NCI-H2107 treated with DMSO at 0.1 percent for 48 hours (cell line): ENCODE measurements around the gene EPN3.
A peak's percentile ranks its signal among the peaks of the same experiment; 100 is the strongest.

ENCODE experiments used
- DNase-seq: peaks from one replicate; lab custom pipeline; 2025; ENCODE audit not compliant: unreplicated experiment; lab: John Stamatoyannopoulos, UW

EPN3 gene

DNA sequence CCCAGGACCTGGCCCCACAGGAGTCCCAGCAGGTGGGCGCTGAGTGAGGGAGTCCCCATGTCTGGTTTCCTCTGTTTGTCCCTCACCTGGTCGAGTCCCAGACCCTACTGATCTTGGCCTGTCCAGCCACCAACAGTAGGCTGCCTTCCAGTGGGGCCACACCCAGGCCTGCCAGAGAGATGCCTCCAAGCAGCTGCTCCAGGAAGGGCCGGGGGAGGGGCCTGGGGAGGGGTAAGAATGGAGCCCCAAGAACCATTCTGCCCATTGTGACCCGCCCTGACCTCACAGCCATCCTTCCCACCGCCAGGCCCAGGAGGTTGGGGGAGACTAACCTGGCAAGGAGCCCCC is 15.2 kb downstream of the EPN3 start:
- DNase-seq: no peak

DNA sequence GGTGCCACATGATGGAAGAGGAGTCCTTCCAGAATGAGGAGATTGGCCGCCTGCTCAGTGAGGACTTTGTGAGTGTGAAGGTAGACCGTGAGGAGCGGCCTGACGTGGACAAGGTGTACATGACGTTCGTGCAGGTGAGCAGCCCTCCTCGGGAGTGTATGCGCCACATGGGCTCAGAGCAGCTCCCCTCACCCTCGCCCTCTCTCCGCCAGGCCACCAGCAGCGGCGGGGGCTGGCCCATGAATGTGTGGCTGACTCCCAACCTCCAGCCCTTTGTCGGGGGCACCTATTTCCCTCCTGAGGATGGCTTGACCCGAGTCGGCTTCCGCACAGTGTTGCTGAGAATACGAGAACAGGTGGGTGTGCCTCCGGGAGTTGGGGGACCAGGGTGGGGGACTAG is 16.3 kb downstream of the EPN3 start:
- no peak for DNase-seq

DNA sequence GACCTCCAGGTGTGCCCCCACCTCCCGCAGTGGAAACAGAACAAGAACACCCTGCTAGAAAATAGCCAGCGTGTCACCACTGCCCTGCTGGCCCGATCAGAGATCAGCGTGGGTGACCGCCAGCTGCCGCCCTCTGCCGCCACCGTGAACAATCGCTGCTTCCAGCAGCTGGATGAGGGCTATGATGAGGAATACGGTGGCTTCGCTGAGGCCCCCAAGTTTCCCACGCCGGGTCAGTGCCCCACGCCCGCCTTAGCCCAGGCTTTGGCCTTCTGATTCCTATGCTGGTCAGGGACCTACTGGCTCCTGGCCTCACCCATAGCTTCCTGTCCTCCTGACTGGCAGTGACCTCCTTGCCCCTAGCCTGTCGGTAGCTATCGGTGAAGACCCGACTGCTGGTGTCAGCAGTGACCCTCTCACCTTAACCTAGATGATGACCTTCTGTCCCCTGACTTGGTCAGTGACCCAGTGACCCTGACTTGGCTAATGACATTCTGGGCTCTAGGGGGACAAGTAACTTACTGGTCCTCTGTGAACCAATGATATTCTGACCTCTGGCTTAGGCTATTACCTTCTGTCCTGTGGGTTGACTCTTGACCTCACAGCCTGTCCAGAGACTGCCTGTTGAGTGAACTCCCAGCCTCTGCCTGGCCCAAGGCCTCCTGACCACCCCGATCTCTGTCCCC is 16.9 kb downstream of the EPN3 start:
- DNase-seq: no peak

DNA sequence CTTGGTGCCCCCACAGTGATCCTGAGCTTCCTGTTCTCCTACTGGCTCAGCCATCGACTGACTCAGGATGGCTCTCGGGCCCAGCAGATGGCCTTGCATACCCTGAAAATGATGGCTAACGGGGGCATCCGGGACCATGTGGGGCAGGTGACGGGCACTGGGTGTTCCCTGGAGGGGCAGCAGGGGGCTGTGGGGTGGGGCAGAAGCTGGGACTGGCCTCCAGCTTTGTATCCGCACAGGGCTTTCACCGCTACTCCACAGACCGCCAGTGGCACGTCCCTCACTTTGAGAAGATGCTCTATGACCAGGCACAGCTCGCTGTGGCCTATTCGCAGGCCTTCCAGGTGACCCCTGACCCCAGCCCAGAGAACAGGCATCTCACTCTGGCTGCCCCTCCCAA is 17.4 kb downstream of the EPN3 start:
- DNase-seq: no peak

DNA sequence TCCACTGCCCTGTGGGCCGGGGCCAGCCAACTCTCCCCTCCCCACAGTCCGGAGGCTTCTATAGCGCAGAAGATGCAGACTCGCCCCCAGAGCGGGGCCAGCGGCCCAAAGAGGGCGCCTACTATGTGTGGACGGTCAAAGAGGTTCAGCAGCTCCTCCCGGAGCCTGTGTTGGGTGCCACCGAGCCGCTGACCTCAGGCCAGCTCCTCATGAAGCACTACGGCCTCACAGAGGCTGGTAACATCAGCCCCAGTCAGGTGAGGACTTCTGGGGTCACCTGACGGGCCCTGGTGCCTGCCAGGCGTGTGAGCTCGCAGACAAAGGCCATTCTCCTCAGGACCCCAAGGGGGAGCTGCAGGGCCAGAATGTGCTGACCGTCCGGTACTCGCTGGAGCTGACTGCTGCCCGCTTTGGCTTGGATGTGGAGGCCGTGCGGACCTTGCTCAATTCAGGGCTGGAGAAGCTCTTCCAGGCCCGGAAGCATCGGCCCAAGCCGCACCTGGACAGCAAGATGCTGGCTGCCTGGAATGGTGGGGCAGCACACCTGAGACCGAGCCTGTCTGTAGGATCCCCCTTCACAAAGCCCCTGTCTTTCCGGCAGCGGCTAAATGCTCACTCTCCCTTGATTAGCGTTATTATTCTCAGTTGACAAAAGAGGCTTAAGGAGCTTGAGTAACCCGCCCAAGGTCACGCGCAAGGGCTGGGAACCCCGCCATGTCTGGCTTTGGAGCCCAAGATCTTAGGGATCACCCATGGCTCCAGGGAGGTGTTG is 18.3 kb downstream of the EPN3 start:
- DNase-seq: peak; percentile 26

DNA sequence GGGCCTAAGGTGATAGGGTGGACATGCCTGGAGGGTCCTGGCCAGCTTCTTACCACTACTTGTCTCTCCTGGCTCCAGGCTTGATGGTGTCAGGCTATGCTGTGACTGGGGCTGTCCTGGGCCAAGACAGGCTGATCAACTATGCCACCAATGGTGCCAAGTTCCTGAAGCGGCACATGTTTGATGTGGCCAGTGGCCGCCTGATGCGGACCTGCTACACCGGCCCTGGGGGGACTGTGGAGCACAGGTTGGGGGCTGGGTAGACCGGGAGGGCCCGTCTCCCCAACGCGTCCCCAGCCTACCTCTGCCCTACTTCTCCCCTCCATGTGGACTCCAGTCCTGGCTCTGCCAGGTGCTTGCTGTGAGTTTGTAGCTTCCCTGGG is 18.9 kb downstream of the EPN3 start:
- no peak for DNase-seq

DNA sequence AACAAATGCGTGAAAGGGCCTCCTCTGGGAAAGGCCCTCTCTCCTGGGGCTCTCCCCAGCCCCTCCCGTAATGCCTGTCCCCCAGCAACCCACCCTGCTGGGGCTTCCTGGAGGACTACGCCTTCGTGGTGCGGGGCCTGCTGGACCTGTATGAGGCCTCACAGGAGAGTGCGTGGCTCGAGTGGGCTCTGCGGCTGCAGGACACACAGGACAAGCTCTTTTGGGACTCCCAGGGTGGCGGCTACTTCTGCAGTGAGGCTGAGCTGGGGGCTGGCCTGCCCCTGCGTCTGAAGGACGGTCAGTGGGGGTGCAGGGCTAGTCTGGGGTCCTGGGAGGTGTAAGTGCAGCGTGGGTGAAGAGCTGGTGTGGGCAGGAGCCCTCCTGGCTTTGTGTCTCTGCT is 19.3 kb downstream of the EPN3 start:
- DNase-seq: no peak

DNA sequence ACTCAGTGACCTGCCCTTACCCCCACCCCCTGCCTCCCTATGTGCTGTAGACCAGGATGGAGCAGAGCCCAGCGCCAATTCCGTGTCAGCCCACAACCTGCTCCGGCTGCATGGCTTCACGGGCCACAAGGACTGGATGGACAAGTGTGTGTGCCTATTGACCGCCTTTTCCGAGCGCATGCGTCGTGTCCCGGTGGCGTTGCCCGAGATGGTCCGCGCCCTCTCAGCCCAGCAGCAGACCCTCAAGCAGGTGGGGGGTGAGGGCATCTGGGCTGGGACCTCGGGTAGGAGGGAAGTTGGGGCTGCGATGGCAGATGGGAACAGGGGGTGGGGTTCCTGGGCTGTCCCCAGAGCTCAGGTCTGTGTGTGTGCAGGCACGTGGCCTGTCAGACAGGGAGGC is 21.7 kb downstream of the EPN3 start:
- no peak for DNase-seq

DNA sequence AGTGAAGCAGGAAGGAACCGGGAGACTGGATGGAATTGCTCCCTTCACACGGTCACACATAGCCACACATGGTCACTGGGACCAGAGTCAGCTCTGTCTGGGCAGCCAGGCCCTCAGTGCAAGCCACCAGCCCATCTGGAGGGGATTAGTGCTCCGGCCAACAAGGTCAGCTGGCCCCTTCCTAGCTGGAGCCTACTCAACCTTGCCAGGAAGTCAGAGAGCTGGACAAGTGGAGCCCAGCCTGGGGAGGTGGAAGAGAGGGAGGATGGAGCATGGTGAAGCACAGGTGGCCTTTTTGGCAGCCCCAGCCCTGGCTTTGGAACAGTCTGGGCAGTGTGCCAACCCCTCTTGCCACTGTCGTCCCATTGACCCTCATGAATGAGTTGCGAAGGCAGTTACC is 24.3 kb downstream of the EPN3 start:
- no peak for DNase-seq

DNA sequence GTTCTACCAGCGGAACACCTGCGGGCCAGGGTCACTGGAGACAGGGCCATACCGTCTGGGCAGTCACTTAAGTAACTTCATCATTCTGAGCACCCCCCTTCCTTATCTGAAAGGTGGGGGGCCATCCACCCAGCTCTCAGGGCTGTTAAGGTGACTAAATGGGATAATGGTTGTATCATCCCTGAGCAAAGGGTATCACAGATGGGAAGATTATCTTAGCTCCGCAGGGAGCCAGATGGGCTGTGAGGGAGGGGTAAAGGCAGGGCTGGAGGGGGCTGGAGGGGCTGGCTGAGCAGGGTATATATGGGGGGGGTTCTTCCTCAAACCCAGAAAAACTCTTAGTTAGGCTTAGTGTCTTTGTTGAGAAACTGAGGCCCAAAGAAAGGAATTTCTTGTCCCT is 25.1 kb downstream of the EPN3 start:
- no peak for DNase-seq

DNA sequence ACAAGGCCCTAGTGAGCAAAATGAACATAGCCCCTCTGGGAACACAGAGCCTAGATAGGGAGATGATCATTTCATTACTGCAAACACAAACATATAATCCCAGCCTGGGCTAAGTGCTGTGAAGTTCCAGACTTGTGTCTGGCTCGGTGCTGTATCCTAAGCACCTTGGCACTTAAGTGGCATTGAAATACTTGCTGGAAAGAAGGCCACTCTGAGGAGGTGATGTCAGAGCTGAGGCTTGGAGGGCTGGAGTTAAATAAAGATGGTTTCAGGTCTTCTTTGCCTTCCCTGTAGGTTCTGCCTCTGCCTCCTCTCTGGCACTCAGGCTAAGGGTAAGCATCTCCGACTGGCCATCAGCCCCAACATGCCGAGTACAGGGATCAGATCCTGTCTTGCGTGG is 25.6 kb downstream of the EPN3 start:
- no peak for DNase-seq

DNA sequence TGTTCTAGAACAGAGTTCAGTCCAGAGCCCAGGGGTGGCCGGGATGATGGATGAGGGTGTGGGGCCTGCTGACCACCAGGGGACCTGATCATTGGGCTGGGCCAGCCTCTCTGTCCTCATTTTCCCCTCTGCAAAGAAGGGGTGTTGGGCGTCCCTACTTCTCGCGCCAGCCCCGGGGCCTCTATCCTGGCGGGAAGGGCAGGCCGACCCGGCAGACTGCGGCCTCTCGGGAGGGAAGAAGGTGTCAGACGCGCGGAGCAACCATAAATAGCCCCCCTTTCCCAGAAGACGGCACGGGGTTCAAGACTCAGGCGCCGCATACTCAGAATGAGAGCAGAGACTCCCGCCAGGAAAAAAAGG is 26.0 kb downstream of the EPN3 start:
- DNase-seq: no peak

DNA sequence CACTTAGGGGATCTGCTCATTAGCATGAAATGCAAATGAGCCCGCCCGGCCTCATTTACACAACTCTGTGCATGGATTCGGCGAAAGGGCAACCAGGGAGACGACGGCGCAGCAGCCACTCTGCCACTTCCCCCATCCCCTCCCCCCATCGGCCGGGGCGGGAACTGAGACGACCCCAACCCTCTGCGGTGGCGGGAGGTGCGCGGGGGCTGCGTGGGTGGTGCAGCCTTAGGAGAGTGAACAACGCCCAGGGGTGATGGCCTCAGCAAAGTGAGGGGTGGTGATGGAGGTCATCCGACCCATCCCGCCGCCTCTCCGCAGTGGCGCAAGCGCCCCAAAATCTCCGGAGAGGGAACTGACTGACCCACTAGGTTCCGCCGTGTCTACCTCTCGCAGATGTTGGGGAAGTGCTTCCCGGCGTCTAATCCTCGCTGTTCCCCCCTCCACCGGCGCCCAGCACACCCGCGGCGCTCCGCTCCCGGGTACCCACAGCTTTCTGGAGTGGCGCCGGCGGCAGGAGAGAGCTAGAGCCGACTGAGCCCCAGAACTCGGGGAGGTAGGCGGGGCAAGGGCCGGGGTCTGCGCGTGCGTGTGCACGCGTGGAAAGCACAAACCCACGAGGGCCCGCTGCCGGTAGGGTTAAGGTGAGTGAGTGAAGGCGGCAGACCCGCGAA is 26.5 kb downstream of the EPN3 start:
- no peak for DNase-seq

DNA sequence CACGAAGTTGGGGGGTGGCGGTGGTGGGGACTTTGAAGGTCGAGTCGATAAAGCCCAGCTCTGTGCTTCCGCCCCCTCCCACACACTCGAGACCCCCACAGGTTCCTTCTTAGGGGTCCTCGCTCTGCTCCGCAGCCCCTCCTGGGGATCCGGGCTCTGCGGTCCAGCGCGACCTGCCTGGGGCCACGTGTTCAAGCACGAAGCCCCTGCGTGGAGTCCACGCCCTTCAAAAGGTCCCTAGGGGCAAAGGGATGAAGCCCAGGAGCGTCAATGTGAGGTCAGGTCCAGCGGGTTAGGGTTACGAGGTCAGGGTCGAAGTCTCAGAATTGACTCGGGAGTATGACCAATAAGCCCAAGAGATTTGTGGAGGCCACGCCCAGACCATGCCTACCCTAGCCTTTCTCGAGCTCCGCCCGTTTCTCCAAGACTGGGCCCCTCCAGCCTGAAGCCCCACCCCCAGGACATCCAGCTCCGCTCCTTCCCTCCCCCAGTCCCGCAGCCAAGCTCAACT is 27.2 kb downstream of the EPN3 start:
- DNase-seq: no peak

DNA sequence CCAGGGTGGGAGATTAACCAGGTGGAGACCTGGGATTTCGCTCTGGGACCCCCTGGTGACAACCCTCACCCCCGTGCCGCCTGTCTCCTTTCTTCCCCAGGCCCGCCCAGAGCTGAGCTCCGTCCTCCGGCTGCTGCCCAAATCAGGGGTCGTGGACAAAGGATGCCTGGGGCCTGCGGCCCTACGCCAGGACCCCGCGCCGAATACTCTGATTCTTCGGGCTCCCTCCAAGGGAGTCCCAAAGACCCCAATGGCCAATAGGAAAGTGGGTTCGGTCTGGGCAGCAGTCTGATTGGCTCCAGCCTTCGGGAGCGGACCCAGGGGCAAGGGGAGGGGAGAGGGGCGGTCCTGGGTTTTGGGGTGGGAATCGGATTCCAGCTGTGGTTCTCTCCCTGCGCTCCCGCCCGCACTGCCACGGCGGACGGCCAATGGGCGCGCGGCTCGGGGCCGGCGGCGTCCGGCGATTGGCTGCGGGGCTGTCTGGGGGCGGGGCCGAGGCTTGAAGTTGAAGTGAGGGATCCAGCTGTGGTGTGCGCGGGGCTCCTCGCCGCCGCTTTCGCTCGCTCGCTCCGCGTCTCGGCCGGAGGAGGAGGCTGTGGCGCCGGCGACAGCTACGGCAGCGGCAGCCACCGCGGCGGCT is 27.8 kb downstream of the EPN3 start, which contains the start of gene CACNA1G:
Gene CACNA1G (plus strand): TSS at position 531 of the 640 bp plus-strand sequence. CDS start 745 bp downstream, outside the sequence.
- peak; percentile 30 for DNase-seq

DNA sequence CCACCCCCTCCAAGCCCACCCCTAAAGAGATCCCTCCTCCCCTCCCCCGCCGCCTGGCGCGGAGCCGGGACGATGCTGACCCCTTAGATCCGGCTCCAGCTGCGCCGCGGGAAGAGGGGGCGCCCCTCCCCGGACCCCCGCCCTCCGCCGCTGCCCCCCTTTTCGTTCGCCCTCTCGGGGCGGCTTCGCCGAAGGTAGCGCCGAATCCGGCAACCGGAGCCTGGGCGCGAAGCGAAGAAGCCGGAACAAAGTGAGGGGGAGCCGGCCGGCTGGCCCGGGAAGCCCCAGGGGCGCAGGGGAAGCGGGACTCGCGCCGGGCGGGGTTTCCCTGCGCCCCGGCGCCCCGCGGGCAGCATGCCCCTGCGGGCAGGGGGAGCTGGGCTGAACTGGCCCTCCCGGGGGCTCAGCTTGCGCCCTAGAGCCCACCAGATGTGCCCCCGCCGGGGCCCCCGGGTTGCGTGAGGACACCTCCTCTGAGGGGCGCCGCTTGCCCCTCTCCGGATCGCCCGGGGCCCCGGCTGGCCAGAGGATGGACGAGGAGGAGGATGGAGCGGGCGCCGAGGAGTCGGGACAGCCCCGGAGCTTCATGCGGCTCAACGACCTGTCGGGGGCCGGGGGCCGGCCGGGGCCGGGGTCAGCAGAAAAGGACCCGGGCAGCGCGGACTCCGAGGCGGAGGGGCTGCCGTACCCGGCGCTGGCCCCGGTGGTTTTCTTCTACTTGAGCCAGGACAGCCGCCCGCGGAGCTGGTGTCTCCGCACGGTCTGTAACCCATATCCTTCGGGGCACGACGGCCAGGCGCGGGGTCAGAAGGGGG is 28.6 kb downstream of the EPN3 start:
- DNase-seq: no peak

DNA sequence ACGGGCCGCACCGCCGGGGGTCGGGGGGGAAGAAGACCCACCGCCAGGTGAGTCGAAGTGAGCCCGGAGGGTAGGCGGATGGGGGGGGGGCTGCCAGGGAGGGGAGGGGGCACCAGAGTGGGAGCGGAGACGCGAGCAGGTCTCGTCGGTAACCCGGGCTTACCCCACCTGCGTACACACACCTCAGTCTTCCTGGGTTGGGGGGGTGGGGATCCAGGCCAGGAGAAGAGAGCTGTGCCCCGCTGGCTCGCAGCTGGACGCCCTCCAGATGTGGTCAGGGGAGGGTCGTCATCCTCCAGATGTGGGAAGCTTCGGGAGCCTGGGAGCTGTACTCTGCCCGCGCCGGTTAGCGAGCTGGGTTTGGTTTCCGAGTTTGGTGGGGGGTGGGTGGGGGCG is 29.2 kb downstream of the EPN3 start:
- no peak for DNase-seq

DNA sequence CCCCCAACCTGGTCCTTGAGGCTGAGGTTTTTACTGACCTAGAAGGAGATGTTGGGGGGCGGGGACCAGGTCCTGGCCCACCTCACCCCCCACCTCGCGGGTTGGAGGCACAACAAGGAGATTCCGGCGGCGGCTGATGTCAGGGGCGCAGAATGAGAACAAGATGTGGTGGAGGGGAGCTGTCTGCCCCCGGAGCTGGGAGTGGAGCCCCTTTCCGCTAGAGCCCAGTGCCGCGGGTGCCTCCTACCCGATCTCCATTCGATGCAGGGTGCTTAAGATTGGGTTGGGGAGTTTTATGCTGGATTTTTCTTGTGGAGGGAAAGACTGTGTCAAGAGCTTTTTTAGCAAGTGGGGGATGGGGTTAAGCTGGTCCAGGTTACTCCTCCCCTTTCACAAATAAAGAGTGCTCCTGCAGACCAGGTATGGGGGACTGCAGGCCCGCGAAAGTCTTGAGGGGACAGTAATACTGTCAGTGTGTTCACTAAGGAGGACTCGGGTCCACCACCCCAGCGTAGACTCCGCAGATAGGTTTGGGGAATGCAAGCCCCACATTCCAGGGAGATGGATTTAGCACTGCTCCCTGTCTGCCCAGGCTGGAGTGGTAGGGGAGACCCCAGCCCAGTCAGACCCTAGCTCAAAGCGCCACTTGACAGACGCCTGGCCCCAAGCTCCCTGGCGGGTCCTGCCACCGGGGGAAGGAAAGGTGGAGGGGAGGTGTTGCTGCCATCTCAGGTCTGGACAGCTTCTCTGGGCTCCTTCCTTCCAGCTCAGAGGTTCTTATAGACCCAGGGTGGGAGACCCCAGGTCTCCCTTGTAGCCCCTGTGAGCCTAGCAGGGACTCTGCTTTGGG is 29.9 kb downstream of the EPN3 start:
- no peak for DNase-seq

DNA sequence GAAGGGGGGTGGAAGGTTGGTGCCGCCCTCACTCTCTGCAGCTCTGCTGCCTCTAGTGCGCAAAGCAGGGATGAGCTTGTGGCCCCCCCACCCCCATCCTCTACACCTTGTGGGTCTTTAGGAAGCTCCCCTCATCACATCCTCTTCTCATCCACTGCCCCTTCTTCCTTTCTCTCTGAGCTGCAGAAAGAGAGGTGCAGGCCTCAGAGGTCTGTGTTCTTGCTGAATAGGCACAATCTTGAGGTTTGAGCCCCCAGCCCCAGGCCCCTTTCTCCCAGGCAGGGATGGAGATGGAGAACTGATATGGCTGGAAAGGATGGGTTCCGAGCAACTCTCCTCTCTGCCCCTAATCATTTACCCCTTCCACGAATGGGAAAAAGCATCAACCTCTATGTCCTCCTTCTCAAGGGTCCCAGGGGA is 30.6 kb downstream of the EPN3 start:
- DNase-seq: no peak

DNA sequence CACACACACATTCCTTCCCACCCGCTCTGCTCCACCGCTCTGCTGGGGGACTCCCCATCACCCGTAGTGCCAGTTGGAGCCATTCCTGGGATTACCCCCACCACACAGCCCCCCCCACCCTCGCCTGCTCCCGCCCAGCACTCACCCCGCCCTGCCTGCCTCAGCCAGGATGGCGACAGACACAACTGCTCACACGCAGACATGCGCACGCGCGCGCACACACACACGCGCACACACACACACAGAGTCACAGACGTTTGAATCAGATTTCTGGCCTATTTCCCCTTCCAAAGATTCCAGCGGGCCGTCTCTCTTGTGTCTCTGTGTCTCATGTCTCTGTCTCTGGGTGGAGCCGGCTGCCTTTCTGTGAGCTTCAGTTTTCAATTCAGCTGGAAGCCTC is 32.4 kb downstream of the EPN3 start:
- no peak for DNase-seq
